ENCODE measurements around the gene TENM4.

TENM4 gene

GRCh38 chr11:79453617-79454016 lies 12.8 kb upstream of the TENM4 start:
- no peak for ATAC-seq
- TF ChIP-seq ARNTL (CRISPR knock-in tag; IDR thresholded peaks at IDR 0.05; ENCODE audit: borderline replicate concordance, low read depth) (no peak), POU6F1 (CRISPR knock-in tag; IDR thresholded peaks at IDR 0.05; ENCODE audit: borderline replicate concordance, low read depth) (no peak), ZNF70 (CRISPR knock-in tag; IDR thresholded peaks at IDR 0.05) (no peak), CSDC2 (CRISPR knock-in tag; IDR thresholded peaks at IDR 0.05) (no peak), ESRRG (CRISPR knock-in tag; IDR thresholded peaks at IDR 0.05) (no peak), ZFP3 (CRISPR knock-in tag; IDR thresholded peaks at IDR 0.05) (no peak), TSHZ2 (CRISPR knock-in tag; IDR thresholded peaks at IDR 0.05) (no peak), PPARA (CRISPR knock-in tag; IDR thresholded peaks at IDR 0.05; ENCODE audit: borderline replicate concordance) (no peak), ZFP30 (CRISPR knock-in tag; IDR thresholded peaks at IDR 0.05) (no peak), RARB (CRISPR knock-in tag; IDR thresholded peaks at IDR 0.05) (no peak), GLIS3 (CRISPR knock-in tag; IDR thresholded peaks at IDR 0.05) (no peak), TCF4 (CRISPR knock-in tag; IDR thresholded peaks at IDR 0.05; ENCODE audit: borderline replicate concordance) (no peak), TOX (CRISPR knock-in tag; IDR thresholded peaks at IDR 0.05; ENCODE audit: borderline replicate concordance) (no peak), ISL1 (CRISPR knock-in tag; IDR thresholded peaks at IDR 0.05) (no peak), OSR1 (CRISPR knock-in tag; IDR thresholded peaks at IDR 0.05) (no peak), ZNF565 (CRISPR knock-in tag; conservative IDR thresholded peaks at IDR 0.05; ENCODE audit: low read depth) (no peak)
- TF ChIP-seq, protein P1, sequence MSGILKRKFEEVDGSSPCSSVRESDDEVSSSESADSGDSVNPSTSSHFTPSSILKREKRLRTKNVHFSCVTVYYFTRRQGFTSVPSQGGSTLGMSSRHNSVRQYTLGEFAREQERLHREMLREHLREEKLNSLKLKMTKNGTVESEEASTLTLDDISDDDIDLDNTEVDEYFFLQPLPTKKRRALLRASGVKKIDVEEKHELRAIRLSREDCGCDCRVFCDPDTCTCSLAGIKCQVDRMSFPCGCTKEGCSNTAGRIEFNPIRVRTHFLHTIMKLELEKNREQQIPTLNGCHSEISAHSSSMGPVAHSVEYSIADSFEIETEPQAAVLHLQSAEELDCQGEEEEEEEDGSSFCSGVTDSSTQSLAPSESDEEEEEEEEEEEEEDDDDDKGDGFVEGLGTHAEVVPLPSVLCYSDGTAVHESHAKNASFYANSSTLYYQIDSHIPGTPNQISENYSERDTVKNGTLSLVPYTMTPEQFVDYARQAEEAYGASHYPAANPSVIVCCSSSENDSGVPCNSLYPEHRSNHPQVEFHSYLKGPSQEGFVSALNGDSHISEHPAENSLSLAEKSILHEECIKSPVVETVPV (CRISPR knock-in tag; IDR thresholded peaks at IDR 0.05) = no peak
- TF ChIP-seq, protein P2, sequence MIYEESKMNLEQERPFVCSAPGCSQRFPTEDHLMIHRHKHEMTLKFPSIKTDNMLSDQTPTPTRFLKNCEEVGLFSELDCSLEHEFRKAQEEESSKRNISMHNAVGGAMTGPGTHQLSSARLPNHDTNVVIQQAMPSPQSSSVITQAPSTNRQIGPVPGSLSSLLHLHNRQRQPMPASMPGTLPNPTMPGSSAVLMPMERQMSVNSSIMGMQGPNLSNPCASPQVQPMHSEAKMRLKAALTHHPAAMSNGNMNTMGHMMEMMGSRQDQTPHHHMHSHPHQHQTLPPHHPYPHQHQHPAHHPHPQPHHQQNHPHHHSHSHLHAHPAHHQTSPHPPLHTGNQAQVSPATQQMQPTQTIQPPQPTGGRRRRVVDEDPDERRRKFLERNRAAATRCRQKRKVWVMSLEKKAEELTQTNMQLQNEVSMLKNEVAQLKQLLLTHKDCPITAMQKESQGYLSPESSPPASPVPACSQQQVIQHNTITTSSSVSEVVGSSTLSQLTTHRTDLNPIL (CRISPR knock-in tag; IDR thresholded peaks at IDR 0.05; ENCODE audit: low read depth) = no peak

GRCh38 chr11:79449040-79449439 lies 8.2 kb upstream of the TENM4 start:
- ATAC-seq = no peak
- TF ChIP-seq ISL1 (CRISPR knock-in tag; IDR thresholded peaks at IDR 0.05) = no peak
- no peak for TF ChIP-seq ZC3H10 (CRISPR knock-in tag; IDR thresholded peaks at IDR 0.05)
- no peak for TF ChIP-seq ESRRG (CRISPR knock-in tag; IDR thresholded peaks at IDR 0.05)
- no peak for TF ChIP-seq PATZ1 (CRISPR knock-in tag; IDR thresholded peaks at IDR 0.05; ENCODE audit: borderline replicate concordance)
- TF ChIP-seq TCF4 (CRISPR knock-in tag; IDR thresholded peaks at IDR 0.05; ENCODE audit: borderline replicate concordance) = no peak

DNA sequence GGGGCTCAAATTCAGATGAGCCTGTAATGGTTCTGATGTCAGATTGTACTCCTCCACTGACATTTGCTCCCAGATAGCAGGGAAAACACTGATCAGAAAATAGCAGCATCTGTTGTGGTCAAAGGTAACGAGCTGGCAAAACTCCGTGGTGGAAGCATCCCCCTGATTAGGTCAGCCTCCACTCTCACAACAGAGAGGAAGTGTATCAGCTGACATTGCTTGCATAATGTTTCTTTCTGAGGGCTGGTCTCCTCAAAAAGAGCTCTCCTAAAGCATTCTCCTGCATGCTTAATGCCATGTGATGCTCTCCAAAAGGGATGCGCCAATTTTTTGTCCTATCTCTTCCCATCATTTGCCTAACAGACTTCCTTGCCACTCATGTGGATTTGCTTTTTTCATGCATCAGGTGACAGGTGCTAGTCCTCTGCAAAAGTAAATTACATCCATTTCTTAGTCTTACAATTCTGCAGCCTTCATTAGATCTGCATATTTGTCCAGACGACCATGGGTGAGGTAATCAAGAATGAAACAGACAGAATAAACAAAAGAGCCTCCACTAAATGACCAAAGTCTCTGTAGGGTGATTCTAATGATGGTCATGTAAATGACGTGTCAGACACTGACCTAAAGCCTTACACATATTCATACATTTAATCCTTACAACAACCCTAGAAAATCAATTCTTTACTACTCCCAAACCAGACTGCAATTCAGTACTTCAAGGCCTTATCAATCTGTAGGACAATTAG lies 6.4 kb upstream of the TENM4 start:
- no peak for ATAC-seq
- TF ChIP-seq TOX (CRISPR knock-in tag; IDR thresholded peaks at IDR 0.05; ENCODE audit: borderline replicate concordance) (no peak), POU6F1 (CRISPR knock-in tag; IDR thresholded peaks at IDR 0.05; ENCODE audit: borderline replicate concordance, low read depth) (no peak), BACH2 (CRISPR knock-in tag; IDR thresholded peaks at IDR 0.05; ENCODE audit: borderline replicate concordance) (no peak)
